ENCODE measurements around the gene RBM26. TPM values are rescaled to one million over a fixed set of nuclear protein-coding genes. Genes with fewer than 3 reads are reported as not detected.

RBM26 gene, protein sequence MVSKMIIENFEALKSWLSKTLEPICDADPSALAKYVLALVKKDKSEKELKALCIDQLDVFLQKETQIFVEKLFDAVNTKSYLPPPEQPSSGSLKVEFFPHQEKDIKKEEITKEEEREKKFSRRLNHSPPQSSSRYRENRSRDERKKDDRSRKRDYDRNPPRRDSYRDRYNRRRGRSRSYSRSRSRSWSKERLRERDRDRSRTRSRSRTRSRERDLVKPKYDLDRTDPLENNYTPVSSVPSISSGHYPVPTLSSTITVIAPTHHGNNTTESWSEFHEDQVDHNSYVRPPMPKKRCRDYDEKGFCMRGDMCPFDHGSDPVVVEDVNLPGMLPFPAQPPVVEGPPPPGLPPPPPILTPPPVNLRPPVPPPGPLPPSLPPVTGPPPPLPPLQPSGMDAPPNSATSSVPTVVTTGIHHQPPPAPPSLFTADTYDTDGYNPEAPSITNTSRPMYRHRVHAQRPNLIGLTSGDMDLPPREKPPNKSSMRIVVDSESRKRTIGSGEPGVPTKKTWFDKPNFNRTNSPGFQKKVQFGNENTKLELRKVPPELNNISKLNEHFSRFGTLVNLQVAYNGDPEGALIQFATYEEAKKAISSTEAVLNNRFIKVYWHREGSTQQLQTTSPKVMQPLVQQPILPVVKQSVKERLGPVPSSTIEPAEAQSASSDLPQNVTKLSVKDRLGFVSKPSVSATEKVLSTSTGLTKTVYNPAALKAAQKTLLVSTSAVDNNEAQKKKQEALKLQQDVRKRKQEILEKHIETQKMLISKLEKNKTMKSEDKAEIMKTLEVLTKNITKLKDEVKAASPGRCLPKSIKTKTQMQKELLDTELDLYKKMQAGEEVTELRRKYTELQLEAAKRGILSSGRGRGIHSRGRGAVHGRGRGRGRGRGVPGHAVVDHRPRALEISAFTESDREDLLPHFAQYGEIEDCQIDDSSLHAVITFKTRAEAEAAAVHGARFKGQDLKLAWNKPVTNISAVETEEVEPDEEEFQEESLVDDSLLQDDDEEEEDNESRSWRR
- total RNA-seq: 64.8 TPM

DNA sequence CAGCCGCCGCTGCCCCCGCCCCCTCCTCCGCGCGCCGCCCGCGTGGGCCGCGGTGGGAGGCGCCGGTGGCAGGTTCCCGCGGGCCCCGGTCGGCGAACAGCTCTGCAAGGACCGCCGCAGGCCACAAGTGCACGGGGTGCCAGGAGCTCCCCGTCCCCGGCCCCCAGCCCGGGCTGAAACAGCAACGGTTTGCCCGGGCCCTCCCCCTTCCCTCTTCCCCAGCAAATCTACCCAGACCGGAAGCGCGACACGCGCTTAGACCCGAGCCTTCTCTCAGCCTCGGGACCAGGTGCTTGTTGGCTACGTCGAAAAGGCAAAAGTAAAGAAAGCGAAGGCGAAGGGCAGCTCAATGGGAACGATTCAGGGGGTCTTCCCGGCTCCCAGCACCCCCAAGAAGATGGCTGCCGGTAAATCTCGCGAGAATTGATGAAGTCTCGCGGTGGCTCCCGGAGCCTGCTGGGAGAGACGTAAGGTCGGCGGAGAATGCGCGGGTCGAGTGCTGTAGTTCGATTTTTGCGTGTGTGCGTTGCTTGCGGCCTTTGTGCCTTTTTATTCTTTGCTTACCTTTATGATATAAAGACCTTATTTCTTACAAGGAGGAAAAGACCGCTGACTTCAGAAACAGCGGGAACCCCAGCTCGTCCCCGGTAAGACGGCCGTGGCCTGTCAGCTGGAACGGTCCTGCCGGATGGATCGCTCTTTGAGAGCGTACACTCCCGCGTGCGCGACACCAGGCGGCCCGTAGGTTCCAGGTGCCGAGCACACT lies at the start of gene RBM26:
TSS of gene RBM26 (minus strand) at position 425 of the 766 bp plus-strand sequence. CDS start 481 bp downstream, outside the sequence.

Small RNA genes lying within 50 kb of the gene (small RNA-seq; reads per million reads assigned to genes)
- gene RNA5SP33: not detected

Other genes starting within 250 kb of the RBM26 start
- 57.4 TPM for gene NDFIP2, start 74.9 kb upstream of the RBM26 start, total RNA-seq